SK-N-SH (cell line): ENCODE measurements around the gene FANCD2OS.

Experiments
- CHD2 ChIP-seq: fragments of 150-350 bp; IDR thresholded peaks from 2 replicates; pipeline ENCODE4 v1.6.1; 2018; ENCODE audit warnings: low read length; ENCODE audit not compliant: partially characterized antibody
- CTCF ChIP-seq: fragments of 200-600 bp; sonication (generic); IDR thresholded peaks from 2 replicates; pipeline ENCODE4 v1.6.1; 2017; ENCODE audit warnings: antibody characterized with exemption, mild to moderate bottlenecking, moderate library complexity
- EZH2phosphoT487 ChIP-seq: fragments of 200-600 bp; sonication (generic); IDR thresholded peaks from 2 replicates; pipeline ENCODE4 v1.6.1; 2017; ENCODE audit warnings: low read depth, mixed run types, mild to moderate bottlenecking, antibody characterized with exemption, moderate library complexity, borderline replicate concordance
- GATA2 ChIP-seq: sonication (generic); formaldehyde crosslinking; IDR thresholded peaks from 2 replicates; pipeline ENCODE4 v1.5.0; 2020; ENCODE audit warnings: mild to moderate bottlenecking, missing genetic modification reagents
- IRF3 ChIP-seq: fragments of 150-350 bp; IDR thresholded peaks from 2 replicates; pipeline ENCODE4 v1.6.1; 2016; ENCODE audit warnings: mild to moderate bottlenecking, low read depth, low read length
- MAX ChIP-seq: IDR thresholded peaks from 2 replicates; pipeline ENCODE4 v1.4.0; 2012; ENCODE audit warnings: low read depth
- MEF2A ChIP-seq: IDR thresholded peaks from 2 replicates; pipeline ENCODE4 v1.4.0; 2012; ENCODE audit warnings: low read depth, borderline replicate concordance
- MXI1 ChIP-seq: IDR thresholded peaks from 2 replicates; pipeline ENCODE4 v1.6.1; 2012; ENCODE audit warnings: mild to moderate bottlenecking, low read depth, low read length, improper control_type of control experiment
- NRF1 ChIP-seq: IDR thresholded peaks from 2 replicates; pipeline ENCODE4 v1.6.1; 2012; ENCODE audit warnings: low read depth, mild to moderate bottlenecking, low read length
- POLR2AphosphoS5 ChIP-seq: IDR thresholded peaks from 2 replicates; pipeline ENCODE4 v1.6.1; 2012; ENCODE audit warnings: low read depth, low read length
- RAD21 ChIP-seq: IDR thresholded peaks from 2 replicates; pipeline ENCODE4 v1.6.1; 2012; ENCODE audit warnings: mild to moderate bottlenecking, low read length
- REST ChIP-seq: IDR thresholded peaks from 2 replicates; pipeline ENCODE4 v1.6.1; 2012; ENCODE audit warnings: mild to moderate bottlenecking, low read depth, low read length, moderate library complexity
- SMC3 ChIP-seq: IDR thresholded peaks from 2 replicates; pipeline ENCODE4 v1.6.1; 2012; ENCODE audit warnings: low read depth, low read length, improper control_type of control experiment

DNA sequence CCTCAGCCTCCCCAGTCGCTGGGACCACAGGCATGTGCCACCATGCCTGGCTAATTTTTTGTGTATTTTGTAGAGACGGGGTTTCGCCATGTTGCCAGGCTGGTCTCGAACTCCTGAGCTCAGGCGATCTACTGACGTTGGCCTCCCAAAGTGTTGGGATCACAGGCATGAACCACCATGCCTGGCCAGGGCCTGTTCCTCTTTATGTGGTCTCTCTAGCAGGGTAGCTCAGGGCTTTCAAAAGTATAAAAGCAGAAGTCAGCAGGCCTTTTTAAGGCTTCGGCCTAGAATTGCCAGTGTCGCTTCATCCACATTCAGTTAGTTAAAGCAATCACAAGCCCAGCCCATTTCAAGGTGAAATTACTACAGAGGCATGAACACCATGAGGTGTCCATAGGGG lies 41.2 kb upstream of the FANCD2OS start:
- TF ChIP-seq CTCF, result no peak
- TF ChIP-seq MXI1, result no peak
- no peak for TF ChIP-seq CHD2
- no peak for TF ChIP-seq REST
- TF ChIP-seq GATA2, result no peak
- TF ChIP-seq IRF3, result no peak
- no peak for TF ChIP-seq SMC3
- TF ChIP-seq MAX, result no peak
- TF ChIP-seq NRF1, result no peak
- no peak for TF ChIP-seq POLR2AphosphoS5
- TF ChIP-seq MEF2A, result no peak
- no peak for TF ChIP-seq EZH2phosphoT487
- TF ChIP-seq RAD21, result no peak
